IPS-18a (cell line): ENCODE measurements around the gene PLK3.

Source experiments
- H3K27ac ChIP-seq: one replicate; pipeline ENCODE4 v1.5.1; 2013; ENCODE audit warnings: low read length
- H3K27me3 ChIP-seq: one replicate; pipeline ENCODE4 v1.6.1; 2013; ENCODE audit warnings: mild to moderate bottlenecking, low read length; ENCODE audit not compliant: control insufficient read depth, insufficient read depth
- H3K36me3 ChIP-seq: one replicate; pipeline ENCODE4 v1.6.1; 2013; ENCODE audit warnings: low read depth, low read length; ENCODE audit not compliant: control insufficient read depth
- H3K4me1 ChIP-seq: one replicate; pipeline ENCODE4 v1.6.1; 2013; ENCODE audit warnings: low read depth, low read length; ENCODE audit not compliant: control insufficient read depth
- H3K4me3 ChIP-seq: one replicate; pipeline ENCODE4 v1.5.1; 2013; ENCODE audit warnings: low read length
- H3K9ac ChIP-seq: one replicate; pipeline ENCODE4 v1.6.1; 2013; ENCODE audit warnings: mild to moderate bottlenecking, low read length, moderate library complexity
- H3K9me3 ChIP-seq: one replicate; pipeline ENCODE4 v1.6.1; 2013; ENCODE audit warnings: low read depth, low read length; ENCODE audit not compliant: control insufficient read depth

PLK3 gene

GRCh38 chr1:44854970-44855369, 54.8 kb downstream of the PLK3 start:
- Histone ChIP-seq H3K27ac (no peak overlapping the region), H3K4me3 (no peak overlapping the region), H3K4me1 (no peaks in the 10 kb centered on the region), H3K36me3 (no peaks in the 10 kb centered on the region), H3K27me3 (no peaks in the 10 kb centered on the region), H3K9ac (no peak overlapping the region), H3K9me3 (no peaks in the 10 kb centered on the region)
